NCI-H345 (cell line): ENCODE data around the gene MRPS15.

Experiments used
- DNase-seq: peaks from one replicate; lab custom pipeline; 2025; lab: John Stamatoyannopoulos, UW

MRPS15 gene

DNA sequence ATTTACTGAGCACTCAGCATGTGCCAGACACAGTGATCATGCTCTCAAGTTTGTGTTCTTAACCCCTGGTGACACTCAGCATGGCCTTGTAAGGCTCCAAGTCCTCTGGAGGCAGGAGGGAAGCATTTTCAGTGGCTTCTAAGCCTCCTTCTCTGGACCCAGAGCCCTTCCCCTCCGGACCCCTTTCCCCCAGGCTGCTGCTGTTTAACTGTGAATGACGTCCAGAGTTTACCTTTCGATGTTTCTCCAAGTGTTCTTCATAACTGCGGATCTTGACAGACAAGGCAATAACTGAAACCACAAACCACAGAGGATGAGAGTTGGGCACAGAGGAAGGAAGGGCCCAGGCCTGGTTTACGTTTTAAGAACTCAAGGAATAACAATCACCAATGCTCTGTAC lies 6.5 kb downstream of the MRPS15 start:
- DNase-seq = no peak

DNA sequence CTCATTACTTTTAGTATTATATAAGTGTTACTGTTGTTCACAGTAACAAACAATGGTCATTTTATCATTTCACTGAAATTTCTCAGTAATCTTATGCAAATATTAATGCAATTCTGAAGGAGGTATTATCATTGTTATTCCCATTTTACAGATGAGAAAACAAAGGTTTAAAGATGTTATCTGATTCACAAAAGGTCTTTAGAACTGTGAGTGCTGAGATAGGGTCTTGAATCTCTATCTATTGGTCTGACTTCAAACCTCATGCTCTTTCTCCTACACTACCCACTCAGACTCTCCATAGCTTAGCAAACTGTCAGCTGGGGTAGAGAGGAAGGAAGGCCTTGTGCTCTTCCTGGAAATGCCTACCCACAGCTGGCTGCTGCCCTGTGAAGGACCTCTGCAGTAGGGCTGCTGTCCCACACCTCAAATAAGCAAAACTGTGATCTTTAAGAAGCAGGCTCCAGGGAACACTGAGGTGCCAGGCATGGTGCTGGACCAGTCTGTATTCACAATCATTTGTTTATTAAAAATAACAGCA lies 7.7 kb downstream of the MRPS15 start:
- DNase-seq = no peak

DNA sequence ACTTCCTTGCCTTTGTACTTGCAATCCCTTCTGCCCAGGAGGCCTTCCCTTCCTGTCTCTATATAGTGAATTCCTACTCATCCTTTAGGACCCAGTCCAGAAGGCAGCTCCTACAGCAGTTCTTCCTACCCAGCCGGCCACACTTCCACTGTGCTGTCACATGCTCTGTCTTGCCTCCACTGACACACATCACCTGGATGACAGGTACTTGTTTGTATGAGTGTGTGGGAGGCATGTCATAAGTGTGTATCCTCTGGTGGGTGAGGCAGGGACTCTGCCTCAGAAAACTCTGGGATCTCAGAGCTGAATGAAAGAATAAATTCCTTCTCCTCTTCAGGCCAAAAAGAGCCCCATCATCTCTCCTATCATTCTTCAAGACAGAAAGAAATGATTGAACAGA lies 8.8 kb downstream of the MRPS15 start:
- no peak for DNase-seq

DNA sequence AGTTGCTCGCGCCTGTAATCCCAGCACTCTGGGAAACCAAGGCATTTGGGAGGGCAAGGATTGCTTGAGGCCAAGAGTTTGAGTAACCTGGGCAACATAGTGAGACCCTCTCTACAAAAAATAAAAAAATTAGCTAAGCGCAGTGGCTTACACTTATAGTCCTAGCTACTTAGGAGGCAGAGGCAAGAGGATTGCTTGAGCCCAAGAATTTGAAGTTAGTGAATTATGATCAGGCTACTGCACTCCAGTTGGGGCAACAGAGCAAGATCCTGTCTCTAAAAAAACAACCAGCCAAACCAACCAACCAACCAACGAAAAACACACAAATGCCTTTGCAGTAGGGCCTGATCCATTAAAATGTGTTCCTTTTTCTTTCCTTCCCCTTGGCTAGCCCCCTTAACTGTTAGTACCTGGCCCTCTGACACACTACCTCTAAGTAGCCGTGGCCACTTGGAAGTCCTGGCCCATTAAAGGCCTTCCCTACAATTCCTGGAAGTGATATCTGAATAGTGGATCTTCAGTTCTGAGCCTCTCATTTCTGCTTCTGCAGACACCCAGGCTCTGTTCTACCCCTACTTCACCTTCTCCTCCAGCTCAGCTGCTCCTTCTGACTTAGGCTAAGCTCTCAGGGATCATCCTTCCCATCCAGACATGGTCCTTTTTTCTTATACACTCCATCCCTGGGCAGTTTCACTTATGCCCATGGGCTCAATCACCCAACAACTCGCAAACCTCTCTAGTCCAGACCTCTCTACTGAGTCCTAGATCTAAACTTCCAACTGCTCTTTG lies 10.4 kb downstream of the MRPS15 start:
- no peak for DNase-seq

DNA sequence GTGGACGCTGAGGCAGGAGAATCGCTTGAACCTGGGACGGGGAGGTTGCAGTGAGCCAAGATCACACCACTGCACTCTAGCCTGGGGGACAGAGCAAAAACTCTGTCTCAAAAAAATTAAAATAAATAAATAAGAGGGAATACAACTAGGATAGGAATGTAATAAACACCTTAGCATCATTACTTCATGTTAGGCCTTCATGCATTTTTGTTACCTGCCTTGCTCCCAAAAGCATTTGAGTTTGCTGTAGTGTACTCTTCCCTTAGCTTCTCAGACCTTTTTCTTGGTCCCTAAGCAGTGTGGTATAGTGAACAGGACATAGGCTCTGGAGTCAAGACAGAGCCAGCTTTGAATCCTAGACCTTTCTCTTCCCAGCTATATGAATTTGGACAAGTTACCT lies 11.1 kb downstream of the MRPS15 start:
- no peak for DNase-seq

DNA sequence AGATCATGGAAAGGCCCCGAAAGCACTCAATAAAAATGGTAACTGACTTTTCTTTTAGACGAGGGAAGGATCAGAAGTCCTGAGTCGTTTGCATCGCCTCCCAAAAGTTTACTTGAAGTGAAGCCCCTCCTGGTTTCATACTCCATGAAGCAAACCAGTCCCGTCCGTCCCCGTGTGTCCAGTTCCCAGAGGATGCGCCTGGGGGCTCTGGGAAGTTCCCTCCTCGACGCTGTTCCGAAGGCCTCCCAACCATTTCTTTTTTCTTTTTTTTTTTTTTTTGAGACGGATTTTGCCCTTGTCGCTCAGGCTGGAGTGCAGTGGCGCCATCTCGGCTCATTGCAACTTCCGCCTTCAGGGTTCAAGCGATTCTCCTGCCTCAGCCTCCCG lies 13.3 kb downstream of the MRPS15 start:
- DNase-seq = no peak

DNA sequence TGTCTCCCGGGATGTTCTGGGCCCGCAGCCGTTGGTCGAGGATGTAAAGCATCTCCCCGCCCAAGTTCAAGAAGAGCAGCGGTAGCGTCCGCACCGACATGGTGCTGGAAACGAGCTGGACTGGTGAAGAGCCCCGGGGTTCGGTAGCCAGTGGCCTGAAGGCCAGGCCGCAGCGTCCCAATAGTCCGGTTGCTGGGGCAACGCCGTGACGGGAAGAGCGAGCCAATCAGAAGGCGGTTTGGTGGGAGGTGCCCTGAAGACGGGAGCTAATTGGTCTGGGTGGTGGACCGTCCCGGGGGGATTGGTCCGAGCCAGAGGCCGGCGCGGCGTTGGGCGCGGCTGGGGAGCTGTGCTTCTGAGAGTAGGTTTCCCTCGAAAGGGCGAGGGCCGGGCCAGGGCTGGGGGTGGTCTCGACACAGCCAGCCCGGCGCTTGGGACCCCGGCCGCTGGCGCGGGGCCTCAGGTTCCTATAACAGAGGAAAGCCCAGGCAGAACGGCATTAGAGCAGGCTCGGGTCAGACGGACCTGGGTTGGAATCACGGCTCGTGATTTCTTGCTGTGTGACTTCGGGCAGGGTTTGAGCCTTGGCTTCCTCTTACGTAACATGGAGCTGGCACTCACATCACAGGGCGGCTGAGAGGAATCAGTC lies 13.8 kb downstream of the MRPS15 start, which contains the start of gene OSCP1:
Gene OSCP1, minus strand, starts transcription at position 182 of the 649 bp plus-strand sequence. Its CDS starts 82 bp downstream, at position 100.
- peak; percentile 94 for DNase-seq

DNA sequence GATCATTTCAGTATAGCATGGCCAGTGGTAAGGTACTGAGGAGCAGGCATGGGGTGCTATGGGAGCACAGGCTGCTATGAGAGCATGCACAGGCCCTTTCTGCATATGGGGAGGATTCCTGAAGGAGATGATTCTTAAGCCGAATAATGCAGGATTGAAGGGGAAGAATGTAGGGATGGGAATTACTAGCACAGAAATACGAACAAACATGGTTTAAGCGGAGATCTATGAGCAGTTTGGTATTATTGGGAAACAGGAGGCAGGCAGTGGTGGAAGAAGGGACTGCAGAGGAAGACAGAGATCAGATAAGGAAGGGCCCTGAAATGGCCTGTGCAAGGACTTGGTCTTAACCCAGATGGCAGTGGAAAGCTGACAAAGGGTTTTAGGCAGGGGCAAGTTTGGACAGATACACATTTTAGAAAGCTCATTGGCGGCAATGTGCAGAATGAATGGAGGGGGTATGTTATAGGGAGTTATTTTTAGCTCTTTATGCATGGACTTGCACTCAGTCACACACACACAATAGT lies 15.6 kb downstream of the MRPS15 start:
- no peak for DNase-seq

DNA sequence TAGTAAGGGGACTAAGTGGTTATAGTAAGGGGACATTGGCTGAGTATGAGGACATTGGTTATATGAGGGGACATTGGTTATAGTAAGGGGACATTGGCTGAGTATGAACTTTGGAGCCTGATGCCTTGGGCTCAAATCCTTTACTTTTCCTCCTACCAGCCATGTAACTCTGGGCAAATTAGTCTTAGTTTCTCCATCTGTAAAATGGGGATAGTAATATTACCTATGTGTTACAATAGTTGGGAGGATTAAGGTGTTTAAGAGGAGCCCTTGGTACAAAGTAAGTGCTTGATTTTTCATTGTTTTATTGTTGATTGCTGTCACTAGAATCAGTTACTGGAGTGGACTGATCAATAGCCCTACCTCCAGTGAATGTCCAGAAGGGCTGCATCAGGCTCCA lies 16.7 kb downstream of the MRPS15 start:
- DNase-seq = no peak

DNA sequence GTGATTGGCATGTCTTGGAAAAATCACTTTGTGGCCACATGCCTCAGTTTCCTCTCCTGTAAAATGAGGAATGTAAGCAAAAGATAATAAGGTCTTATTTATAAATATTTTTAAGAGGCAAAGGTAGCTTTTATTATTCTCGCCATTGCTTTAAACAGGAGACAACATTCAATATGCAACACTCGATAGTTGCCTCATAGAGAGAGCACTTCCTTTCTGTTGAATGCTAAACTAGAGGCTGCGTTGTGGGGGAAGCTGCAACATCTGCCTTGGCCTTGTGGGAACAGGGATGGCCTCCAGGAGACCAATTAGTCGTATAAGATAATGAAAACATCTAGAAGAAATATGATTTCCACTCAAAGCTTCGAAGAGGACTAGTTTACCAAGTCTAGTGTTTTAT lies 17.4 kb downstream of the MRPS15 start:
- DNase-seq = no peak

DNA sequence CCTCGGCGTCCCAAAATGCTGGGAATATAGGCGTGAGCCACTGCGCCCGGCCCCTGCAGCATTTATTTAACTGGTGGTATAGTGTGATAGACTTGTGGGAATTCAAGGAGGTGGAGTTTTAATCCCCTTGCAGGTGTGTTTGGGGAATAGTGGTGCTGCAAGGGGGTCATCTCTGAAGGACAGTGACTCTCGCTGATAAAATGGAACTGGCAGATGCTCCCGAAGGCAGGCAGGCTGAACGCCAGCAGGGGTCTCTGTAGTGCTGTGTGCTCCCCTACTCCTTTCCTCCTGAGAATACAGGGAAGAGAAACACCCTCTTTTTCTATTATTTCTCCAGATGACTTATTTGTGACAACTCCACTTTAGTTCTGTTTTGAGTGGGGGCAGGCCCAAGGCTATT lies 17.9 kb downstream of the MRPS15 start:
- no peak for DNase-seq

DNA sequence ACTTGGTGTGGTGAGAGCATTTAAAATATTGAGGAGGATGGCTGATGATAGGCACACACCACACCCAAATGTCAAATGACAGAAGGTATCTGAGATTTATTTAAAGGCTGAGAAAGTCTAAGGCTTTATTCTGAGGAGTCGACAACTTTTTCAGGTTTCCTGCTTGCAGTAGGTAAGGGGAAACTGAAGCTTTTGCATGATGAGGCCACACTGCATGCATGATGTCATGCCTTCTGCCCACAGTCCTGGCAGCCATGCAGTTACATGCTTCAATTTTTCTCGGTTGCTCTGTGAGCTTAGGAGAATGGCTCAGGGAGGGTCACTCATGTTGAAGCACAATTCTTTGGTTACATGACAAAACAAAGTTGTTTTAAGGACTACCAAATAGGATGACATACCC lies 20.9 kb downstream of the MRPS15 start:
- DNase-seq = no peak

DNA sequence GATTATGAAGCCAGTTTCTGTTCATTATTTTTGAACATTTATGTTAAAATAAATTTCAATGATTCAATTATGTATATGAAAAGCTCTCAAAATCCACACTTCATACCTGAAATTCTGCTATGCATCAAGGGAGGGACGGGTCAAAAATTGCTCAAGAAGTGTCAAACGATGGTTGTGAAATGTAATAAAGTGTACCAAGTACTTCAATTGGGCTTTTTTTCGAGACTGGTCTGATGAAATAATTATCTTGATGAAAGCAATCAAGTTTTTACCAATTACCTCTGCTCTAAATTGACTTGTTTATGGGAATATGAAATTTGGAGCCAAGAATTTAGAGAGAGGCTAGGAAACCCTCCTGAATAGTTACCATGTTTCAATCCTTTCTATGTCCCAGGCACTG lies 21.8 kb downstream of the MRPS15 start:
- DNase-seq = no peak

DNA sequence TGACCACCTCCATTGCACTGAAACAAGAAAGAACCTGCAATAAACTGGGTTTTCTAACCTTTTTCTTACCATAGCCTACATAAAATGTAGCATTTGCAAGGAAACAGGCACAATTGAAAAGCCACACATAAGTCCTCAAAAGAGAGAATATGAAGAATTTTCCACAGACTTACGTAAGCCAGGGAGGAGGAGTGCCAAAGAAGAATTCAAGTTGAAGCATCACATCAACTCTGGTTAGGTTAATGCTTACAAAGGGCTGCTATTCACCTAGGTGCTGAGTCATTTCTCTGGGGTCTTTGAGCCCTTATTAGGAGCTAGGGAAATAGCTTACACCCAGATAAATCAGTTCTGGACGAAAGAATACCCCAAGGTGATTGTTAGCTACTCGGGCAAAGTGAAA lies 23.5 kb downstream of the MRPS15 start:
- DNase-seq = no peak

DNA sequence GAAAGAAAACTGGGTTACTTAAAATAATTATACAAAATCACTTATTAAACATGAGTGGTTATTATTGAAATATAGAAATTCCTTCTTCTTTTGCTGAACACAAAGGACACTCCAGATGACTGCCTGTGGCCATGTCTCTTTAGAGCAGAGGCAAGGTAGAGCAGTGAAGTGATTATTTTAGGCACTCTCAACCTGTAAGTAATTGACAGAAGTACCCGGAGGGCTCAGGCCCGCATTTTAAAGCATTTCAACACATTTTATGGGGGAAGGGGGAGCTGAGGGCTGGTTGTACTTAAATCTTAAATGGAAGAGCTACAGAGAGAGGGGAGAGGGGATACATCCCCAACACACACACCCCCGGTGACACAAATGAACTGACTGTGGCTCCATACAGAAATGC lies 24.1 kb downstream of the MRPS15 start:
- DNase-seq = no peak

DNA sequence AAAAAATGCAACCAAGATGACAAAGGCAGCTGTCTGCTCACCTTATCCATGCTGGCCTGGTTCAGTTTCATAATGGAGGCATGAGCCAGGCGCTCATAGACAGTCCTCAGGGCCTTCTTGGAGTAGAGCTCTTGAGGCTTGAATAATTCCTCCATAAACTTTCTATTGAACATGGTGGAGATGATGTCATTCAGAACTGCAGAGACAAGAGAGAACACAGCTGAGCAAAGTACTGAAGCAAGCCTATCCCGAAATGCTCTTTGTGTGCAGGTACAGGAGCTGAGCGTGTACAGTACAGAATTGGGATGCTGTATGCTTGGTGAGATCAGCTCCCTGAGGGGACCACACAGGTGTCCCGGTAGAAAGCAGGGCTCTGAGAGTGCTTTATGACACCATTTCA lies 25.5 kb downstream of the MRPS15 start:
- DNase-seq = no peak

DNA sequence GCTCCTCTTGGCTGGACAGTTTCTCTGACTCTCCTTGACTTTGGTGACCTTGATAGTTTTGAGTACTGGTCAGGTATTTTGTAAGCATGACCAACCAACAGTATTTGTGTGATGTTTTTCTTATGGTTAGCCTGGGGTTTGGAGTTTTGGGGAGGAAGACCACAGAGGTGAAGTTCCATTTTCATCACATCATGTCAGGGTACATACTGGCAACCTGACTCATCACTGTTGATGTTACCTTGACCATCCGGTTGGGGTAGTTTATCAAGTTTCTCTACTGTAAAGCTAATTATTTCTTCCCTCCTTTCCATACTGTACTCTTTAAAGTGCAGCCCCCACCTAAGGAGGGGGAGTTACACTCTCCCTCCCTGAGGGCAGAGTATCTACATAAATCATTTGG lies 27.4 kb downstream of the MRPS15 start:
- no peak for DNase-seq

DNA sequence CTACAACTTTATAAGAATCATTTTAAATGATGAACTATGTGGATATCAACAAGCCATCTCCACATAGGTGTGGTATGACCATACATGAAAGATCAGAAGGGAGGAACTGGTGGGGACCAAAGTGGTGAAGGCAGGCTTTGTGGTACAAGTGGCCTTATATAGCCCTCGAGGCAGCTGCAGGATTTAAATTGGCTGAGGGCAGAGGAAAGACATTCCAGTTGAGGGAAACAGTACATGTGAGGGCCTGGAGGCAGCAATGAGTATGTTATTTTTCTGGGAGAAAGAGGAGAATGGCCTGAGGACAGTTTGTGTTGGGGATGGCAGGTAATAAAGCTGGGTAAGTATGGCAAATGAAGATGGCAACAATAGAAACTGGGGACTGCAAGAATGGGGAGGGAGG lies 31.1 kb downstream of the MRPS15 start:
- DNase-seq = no peak

DNA sequence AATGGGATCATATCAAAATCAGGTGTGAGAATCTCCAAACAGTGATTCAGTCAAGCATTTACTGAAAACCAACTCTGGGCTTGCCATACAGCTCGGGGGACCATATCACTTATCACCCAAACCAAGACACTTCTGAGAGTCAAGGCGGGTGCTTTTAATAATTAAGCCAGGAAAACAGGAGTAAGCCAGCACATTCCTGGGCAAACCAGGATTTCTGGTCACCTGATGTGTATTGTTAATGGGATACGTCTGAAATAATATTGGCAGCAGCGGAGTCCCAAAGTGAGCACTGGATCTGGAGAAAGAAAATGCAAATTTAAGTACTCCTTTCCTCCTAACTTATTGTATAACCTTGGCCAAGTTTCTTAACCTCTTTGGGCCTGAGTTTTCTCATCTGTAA lies 31.6 kb downstream of the MRPS15 start:
- DNase-seq = no peak

DNA sequence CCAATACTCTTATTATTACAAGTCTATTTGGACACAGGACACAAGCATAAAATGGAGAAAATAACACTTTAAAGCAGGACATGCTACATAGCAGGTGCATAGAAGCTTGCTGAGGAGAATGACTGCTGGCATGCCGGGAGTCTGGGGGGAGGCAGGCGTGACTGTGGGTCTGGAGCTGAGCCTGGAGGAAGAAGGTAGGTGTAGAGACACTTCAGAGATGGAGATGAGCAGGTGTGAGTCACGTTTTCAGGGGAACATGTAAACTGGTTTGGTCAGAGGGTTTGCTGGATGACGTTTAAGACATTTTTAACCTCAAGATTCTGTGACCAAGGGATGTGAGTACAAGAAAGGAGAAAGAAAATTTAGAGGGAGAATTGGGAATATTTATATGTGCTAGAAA lies 38.4 kb downstream of the MRPS15 start:
- DNase-seq = no peak

DNA sequence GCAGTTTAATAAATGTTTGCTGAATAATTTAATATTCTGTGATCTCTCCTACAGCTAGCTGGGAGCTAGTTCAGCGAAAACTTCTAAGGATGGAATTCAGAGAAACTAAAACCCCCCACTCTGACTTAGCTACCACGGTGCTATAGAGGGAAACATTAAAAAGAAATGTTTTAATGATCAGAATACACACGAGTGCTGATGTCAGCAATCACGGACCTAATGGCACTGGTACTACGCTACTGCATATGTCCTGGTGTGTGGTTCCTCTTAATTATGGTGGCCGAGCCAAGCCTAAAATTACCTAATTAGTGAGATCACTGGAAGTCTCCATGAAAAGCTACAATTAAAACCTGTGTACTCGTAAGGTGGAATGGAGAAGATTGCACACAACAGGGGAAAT lies 42.5 kb downstream of the MRPS15 start:
- no peak for DNase-seq

DNA sequence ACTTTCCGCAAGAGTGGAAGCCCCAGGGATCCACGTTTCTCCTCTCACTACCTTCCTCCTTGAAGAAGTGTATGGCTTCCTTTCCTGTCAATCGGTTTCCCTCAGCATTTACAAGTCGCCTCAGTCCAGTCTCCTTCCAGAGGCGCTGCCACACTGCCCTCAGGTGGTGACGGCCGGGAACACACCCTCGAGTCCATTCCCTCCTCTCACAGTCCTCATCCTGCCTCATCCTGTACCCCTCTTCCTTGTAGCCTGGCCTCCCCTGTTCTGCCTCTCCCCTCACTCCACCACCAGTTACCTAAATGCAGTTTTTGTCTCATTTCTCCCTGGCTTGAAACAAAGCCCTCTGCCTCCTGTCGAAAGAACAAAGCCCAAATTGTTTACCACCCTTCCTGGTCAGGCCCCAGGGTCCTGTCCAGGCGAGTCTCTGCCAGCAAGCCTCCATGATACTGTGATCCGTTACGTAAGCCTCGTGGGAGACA lies 43.3 kb downstream of the MRPS15 start:
- peak; percentile 62 for DNase-seq

DNA sequence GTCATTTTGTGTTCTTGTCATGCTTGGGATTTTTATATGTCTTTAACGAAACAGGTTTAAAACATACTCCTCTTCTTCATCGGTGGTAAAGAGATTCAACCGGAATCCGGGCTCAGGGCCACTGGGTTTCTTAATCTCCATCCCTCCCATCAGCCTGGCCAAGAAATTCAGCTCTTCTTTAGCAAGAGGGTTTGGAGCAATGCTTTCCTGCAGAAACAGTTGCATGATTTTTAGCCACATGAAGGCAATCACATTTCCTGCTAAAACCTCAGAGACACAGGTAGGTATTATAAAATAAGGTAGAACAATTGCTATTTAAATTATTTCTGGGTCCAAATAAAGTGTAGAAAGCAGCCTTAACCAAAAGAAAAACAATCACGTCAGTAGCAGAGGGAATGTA lies 43.8 kb downstream of the MRPS15 start:
- no peak for DNase-seq
